Esophagus (tissue), 2 donors: ENCODE measurements around the gene AGXT2. TPM values are rescaled to one million over a fixed set of nuclear protein-coding genes. Genes with fewer than 3 reads are reported as not detected.

Experiments
- H3K27ac ChIP-seq, 2 donors: one replicate each; pipeline ENCODE4 v1.5.1; 2013; ENCODE audit warnings: low read depth in 2 of 2, mild to moderate bottlenecking in 2 of 2, inconsistent platforms in 1 of 2, low read length in 1 of 2, moderate library complexity in 1 of 2
- H3K27me3 ChIP-seq, 2 donors: one replicate each; pipeline ENCODE4 v1.6.1; 2013; ENCODE audit warnings: low read length in 2 of 2, control low read depth in 1 of 2, mild to moderate bottlenecking in 1 of 2; ENCODE audit not compliant: insufficient read depth in 2 of 2, control insufficient read depth in 1 of 2
- H3K36me3 ChIP-seq, 2 donors: one replicate each; pipeline ENCODE4 v1.6.1; 2013; ENCODE audit warnings: low read length in 1 of 2; ENCODE audit not compliant: control insufficient read depth in 2 of 2, insufficient read depth in 2 of 2
- H3K4me1 ChIP-seq, 2 donors: one replicate each; pipeline ENCODE4 v1.6.1; 2013; ENCODE audit warnings: low read length in 1 of 2; ENCODE audit not compliant: control insufficient read depth in 2 of 2, insufficient read depth in 2 of 2
- H3K4me3 ChIP-seq, 2 donors: one replicate each; pipeline ENCODE4 v1.5.1; 2013; ENCODE audit warnings: low read length in 2 of 2, mild to moderate bottlenecking in 2 of 2, low read depth in 1 of 2, moderate library complexity in 1 of 2
- H3K9me3 ChIP-seq, 2 donors: one replicate each; pipeline ENCODE4 v1.6.1; 2013; ENCODE audit warnings: mild to moderate bottlenecking in 2 of 2, low read depth in 1 of 2, low read length in 1 of 2, moderate library complexity in 1 of 2; ENCODE audit not compliant: control insufficient read depth in 2 of 2, insufficient read depth in 1 of 2
- WGBS, 2 donors: extraction: QIAGEN DNeasy Blood & Tissue Kit; methylation state at CpG; one replicate each; pipeline ENCODE4 v1.1.7; 2013; 5-methylcytosine and 5-hydroxymethylcytosine counted together
- polyA plus RNA-seq, 2 donors: library from polyadenylated mRNA; stranded (reverse); fragments of 200-250 nt; gene quantifications; one replicate each; pipeline ENCODE4 v1.2.3, GENCODE V29; 2013
- donor health status: healthy with polysubstance abuse.
- donor health status: Bipolar disorder and iron deficiency.

The AGXT2 gene
- polyA plus RNA-seq, 2 donors: not detected

DNA sequence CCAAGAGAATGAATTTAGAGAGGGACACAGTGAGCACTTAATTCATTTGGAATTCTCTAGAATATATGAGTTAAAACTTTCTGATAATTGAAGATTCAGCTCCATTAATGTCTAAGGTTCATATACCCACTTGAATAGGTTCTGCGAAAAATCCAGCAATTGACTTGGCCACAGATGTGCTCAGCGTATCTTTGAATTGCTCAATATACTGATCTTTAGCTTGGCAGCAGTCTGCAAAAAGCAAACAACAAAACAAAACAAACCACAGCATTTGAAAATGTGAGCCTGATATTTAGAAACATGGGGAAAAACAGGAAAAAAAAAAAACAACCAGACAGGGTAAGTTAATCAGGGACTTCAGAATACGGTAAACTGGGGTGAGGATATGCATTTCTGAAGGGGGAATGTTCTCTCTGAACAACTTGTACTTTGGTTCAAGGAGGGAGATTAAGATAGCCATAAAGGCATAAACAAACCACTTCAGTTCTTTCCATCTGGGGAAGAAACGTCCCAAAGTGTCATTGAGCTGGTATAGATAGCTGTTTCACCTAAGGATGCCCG, 21.4 kb downstream of the AGXT2 start:
- no peaks in the 10 kb centered on the region for H3K27me3 ChIP-seq
- no peaks in the 10 kb centered on the region for H3K9me3 ChIP-seq
- no peaks in the 10 kb centered on the region for H3K36me3 ChIP-seq
- no peak overlapping the region for H3K4me3 ChIP-seq
- 63 to 72% methylated on average over 5 of the region's 5 CpGs for WGBS, 2 donors
- no peaks in the 10 kb centered on the region for H3K4me1 ChIP-seq
- no peak overlapping the region for H3K27ac ChIP-seq

- Histone ChIP-seq H3K36me3 (no peaks in the 10 kb centered on the region), H3K9me3 (no peaks in the 10 kb centered on the region), H3K4me3 (no peak overlapping the region), H3K4me1 (no peaks in the 10 kb centered on the region), H3K27me3 (no peaks in the 10 kb centered on the region), H3K27ac (no peak overlapping the region)
- 73 to 80% methylated on average over 10 of the region's 10 CpGs for WGBS, 2 donors
These were observed 22.7 kb downstream of the AGXT2 start for GRCh38 chr5:35024911-35025510.

- H3K27me3 ChIP-seq: no peaks in the 10 kb centered on the region
- no peak overlapping the region for H3K4me3 ChIP-seq
- no peaks in the 10 kb centered on the region for H3K36me3 ChIP-seq
- H3K27ac ChIP-seq: no peak overlapping the region
- 81 to 85% methylated on average over 7 of the region's 7 CpGs for WGBS, 2 donors
- H3K9me3 ChIP-seq: no peaks in the 10 kb centered on the region
- no peaks in the 10 kb centered on the region for H3K4me1 ChIP-seq
These were observed 24.2 kb downstream of the AGXT2 start for GRCh38 chr5:35023391-35024178.

GRCh38 chr5:35016174-35017051, 31.3 kb downstream of the AGXT2 start:
- no peaks in the 10 kb centered on the region for H3K4me1 ChIP-seq
- no peaks in the 10 kb centered on the region for H3K27me3 ChIP-seq
- no peaks in the 10 kb centered on the region for H3K36me3 ChIP-seq
- 47 to 48% methylated on average over 4 of the region's 4 CpGs for WGBS, 2 donors
- no peak overlapping the region for H3K4me3 ChIP-seq
- H3K27ac ChIP-seq: no peak overlapping the region
- no peaks in the 10 kb centered on the region for H3K9me3 ChIP-seq

- 63 to 88% methylated on average over 4 of the region's 4 CpGs for WGBS, 2 donors
- Histone ChIP-seq H3K4me3 (no peak overlapping the region), H3K4me1 (no peaks in the 10 kb centered on the region), H3K27ac (no peak overlapping the region), H3K27me3 (no peaks in the 10 kb centered on the region), H3K9me3 (no peaks in the 10 kb centered on the region), H3K36me3 (no peaks in the 10 kb centered on the region)
These were observed 32.7 kb downstream of the AGXT2 start for GRCh38 chr5:35015063-35015462.

DNA sequence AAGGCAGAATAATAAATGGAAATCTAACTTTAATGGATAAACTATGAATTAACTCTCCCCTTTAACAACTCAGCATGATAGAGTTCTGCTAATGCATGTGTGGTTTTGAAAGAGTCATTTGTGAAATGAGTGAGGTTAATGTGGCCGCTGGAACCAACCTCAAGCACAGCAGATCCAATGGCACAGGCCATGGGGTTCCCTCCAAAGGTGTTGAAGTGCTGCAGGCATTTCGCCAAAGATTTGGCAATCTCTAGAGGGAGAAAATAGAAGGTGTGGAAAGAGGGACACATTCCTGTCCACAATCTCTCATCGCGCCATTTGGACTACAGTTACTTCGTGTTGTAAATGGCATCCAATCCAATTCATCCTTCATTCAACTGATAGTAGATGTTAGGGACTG, 35.0 kb downstream of the AGXT2 start:
- Histone ChIP-seq H3K27ac (no peak overlapping the region), H3K4me1 (no peaks in the 10 kb centered on the region), H3K27me3 (no peaks in the 10 kb centered on the region), H3K4me3 (no peak overlapping the region), H3K9me3 (no peaks in the 10 kb centered on the region), H3K36me3 (no peaks in the 10 kb centered on the region)
- 88 to 91% methylated on average over 5 of the region's 5 CpGs for WGBS, 2 donors

GRCh38 chr5:35012365-35012764, 35.4 kb downstream of the AGXT2 start:
- 66 to 73% methylated on average over 3 of the region's 3 CpGs for WGBS, 2 donors
- no peak overlapping the region for H3K27ac ChIP-seq
- H3K4me1 ChIP-seq: no peaks in the 10 kb centered on the region

GRCh38 chr5:35010676-35011075, 37.1 kb downstream of the AGXT2 start:
- H3K4me3 ChIP-seq: no peak overlapping the region

More at GRCh38 chr5:35012365-35012764, 35.4 kb downstream of the AGXT2 start:
- Histone ChIP-seq H3K36me3 (no peaks in the 10 kb centered on the region), H3K4me3 (no peak overlapping the region), H3K9me3 (no peaks in the 10 kb centered on the region), H3K27me3 (no peaks in the 10 kb centered on the region)

DNA sequence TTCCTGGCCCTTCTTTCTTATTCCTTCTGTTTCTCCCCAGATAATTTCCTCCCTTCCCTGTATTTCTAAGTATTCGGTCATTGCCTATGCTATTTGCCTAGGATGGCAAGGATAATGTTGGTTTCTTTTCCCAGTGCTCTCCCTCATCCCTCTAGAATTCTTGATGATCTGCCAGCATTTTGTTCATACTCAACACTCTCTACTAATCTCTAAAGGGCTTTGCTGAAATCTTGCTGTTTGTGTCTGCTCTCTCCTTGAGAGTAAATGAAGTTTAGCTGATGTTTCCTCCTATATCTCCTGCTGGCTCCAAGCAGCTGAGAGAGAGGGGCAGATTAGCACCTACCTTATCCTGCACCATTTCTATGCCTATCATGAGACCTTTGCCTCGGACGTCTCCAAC, 38.1 kb downstream of the AGXT2 start:
- WGBS, 2 donors: 83 to 85% methylated on average over 3 of the region's 3 CpGs
- H3K4me3 ChIP-seq: no peak overlapping the region

More at GRCh38 chr5:35010676-35011075, 37.1 kb downstream of the AGXT2 start:
- no peak overlapping the region for H3K27ac ChIP-seq
- H3K4me1 ChIP-seq: no peaks in the 10 kb centered on the region
- H3K27me3 ChIP-seq: no peaks in the 10 kb centered on the region
- no peaks in the 10 kb centered on the region for H3K36me3 ChIP-seq
- H3K9me3 ChIP-seq: no peaks in the 10 kb centered on the region

More for the DNA sequence above, 38.1 kb downstream of the AGXT2 start:
- Histone ChIP-seq H3K27ac (no peak overlapping the region), H3K36me3 (no peaks in the 10 kb centered on the region), H3K4me1 (no peaks in the 10 kb centered on the region), H3K27me3 (no peaks in the 10 kb centered on the region), H3K9me3 (no peaks in the 10 kb centered on the region)
